ENCODE data around the gene L1CAM. TPM values are rescaled to one million over a fixed set of nuclear protein-coding genes. Genes with fewer than 3 reads are reported as not detected.

Gene L1CAM
- total RNA-seq, 3 donors from 2014 or later: 0.14 to 0.46 (median 0.34) TPM

- no peaks in the 10 kb centered on the region for H3K36me3 Mint-ChIP-seq (ENCODE audit: insufficient read depth)
- no peak for DNase-seq
- no peak overlapping the region for H3K4me3 Mint-ChIP-seq
- H3K9me3 Mint-ChIP-seq: no peaks in the 10 kb centered on the region
- peaks cover 29% of the 10 kb centered on the region for H3K27me3 Mint-ChIP-seq (ENCODE audit: low read depth)
- no peak for ATAC-seq
- H3K4me1 Mint-ChIP-seq (ENCODE audit: low read depth): peaks cover 15% of the 10 kb centered on the region
Measured at GRCh38 chrX:153882086-153882498, 3.9 kb downstream of the L1CAM start.

GRCh38 chrX:153881281-153881680 is 4.7 kb downstream of the L1CAM start:
- DNase-seq (no peak), ATAC-seq (no peak)
- H3K9me3 Mint-ChIP-seq: no peaks in the 10 kb centered on the region
- H3K4me3 Mint-ChIP-seq: no peak overlapping the region
- peaks cover 29% of the 10 kb centered on the region for H3K27me3 Mint-ChIP-seq (ENCODE audit: low read depth)
- H3K4me1 Mint-ChIP-seq (ENCODE audit: low read depth): peaks cover 17% of the 10 kb centered on the region
- H3K36me3 Mint-ChIP-seq (ENCODE audit: insufficient read depth): no peaks in the 10 kb centered on the region

GRCh38 chrX:153880440-153880815 is 5.5 kb downstream of the L1CAM start:
- Mint-ChIP-seq H3K4me3 (no peak overlapping the region), H3K36me3 (ENCODE audit: insufficient read depth) (no peaks in the 10 kb centered on the region), H3K27me3 (ENCODE audit: low read depth) (peaks cover 33% of the 10 kb centered on the region), H3K9me3 (no peaks in the 10 kb centered on the region), H3K4me1 (ENCODE audit: low read depth) (peaks cover 17% of the 10 kb centered on the region)
- no peak for ATAC-seq
- no peak for DNase-seq

- Mint-ChIP-seq H3K36me3 (ENCODE audit: insufficient read depth) (no peaks in the 10 kb centered on the region), H3K27me3 (ENCODE audit: low read depth) (peaks cover 35% of the 10 kb centered on the region), H3K9me3 (no peaks in the 10 kb centered on the region), H3K4me3 (no peak overlapping the region), H3K4me1 (ENCODE audit: low read depth) (peaks cover 16% of the 10 kb centered on the region)
- DNase-seq (no peak), ATAC-seq (no peak)
Measured at GRCh38 chrX:153879741-153880439, 6.1 kb downstream of the L1CAM start.

- H3K4me1 Mint-ChIP-seq (ENCODE audit: low read depth): peaks cover 16% of the 10 kb centered on the region
- DNase-seq: no peak
- H3K36me3 Mint-ChIP-seq (ENCODE audit: insufficient read depth): no peaks in the 10 kb centered on the region
- no peaks in the 10 kb centered on the region for H3K9me3 Mint-ChIP-seq
- H3K27me3 Mint-ChIP-seq (ENCODE audit: low read depth): peaks cover 31% of the 10 kb centered on the region
- ATAC-seq: peak; percentile 60 to 68
- H3K4me3 Mint-ChIP-seq: no peak overlapping the region
Measured at GRCh38 chrX:153878969-153879653, 6.9 kb downstream of the L1CAM start.

GRCh38 chrX:153878345-153878744 is 7.6 kb downstream of the L1CAM start:
- no peak for DNase-seq
- peaks cover 25% of the 10 kb centered on the region for H3K27me3 Mint-ChIP-seq (ENCODE audit: low read depth)
- H3K4me3 Mint-ChIP-seq: no peak overlapping the region
- H3K4me1 Mint-ChIP-seq (ENCODE audit: low read depth): peaks cover 16% of the 10 kb centered on the region
- no peaks in the 10 kb centered on the region for H3K36me3 Mint-ChIP-seq (ENCODE audit: insufficient read depth)
- no peak for ATAC-seq
- no peaks in the 10 kb centered on the region for H3K9me3 Mint-ChIP-seq

GRCh38 chrX:153877571-153878261 is 8.3 kb downstream of the L1CAM start:
- H3K27me3 Mint-ChIP-seq (ENCODE audit: low read depth): peaks cover 25% of the 10 kb centered on the region

GRCh38 chrX:153876112-153876491 is 9.9 kb downstream of the L1CAM start:
- H3K4me1 Mint-ChIP-seq (ENCODE audit: low read depth): peaks cover 16% of the 10 kb centered on the region
- peaks cover 27% of the 10 kb centered on the region for H3K27me3 Mint-ChIP-seq (ENCODE audit: low read depth)
- no peaks in the 10 kb centered on the region for H3K36me3 Mint-ChIP-seq (ENCODE audit: insufficient read depth)
- no peaks in the 10 kb centered on the region for H3K9me3 Mint-ChIP-seq
- DNase-seq (no peak), ATAC-seq (no peak)
- no peak overlapping the region for H3K4me3 Mint-ChIP-seq

More at GRCh38 chrX:153877571-153878261, 8.3 kb downstream of the L1CAM start:
- H3K9me3 Mint-ChIP-seq: no peaks in the 10 kb centered on the region
- no peak overlapping the region for H3K4me3 Mint-ChIP-seq
- DNase-seq (no peak), ATAC-seq (no peak)
- H3K36me3 Mint-ChIP-seq (ENCODE audit: insufficient read depth): no peaks in the 10 kb centered on the region
- peaks cover 16% of the 10 kb centered on the region for H3K4me1 Mint-ChIP-seq (ENCODE audit: low read depth)

GRCh38 chrX:153875391-153876111 is 10.4 kb downstream of the L1CAM start:
- peaks cover 16% of the 10 kb centered on the region for H3K4me1 Mint-ChIP-seq (ENCODE audit: low read depth)
- ATAC-seq (peak; percentile 73), DNase-seq (peak; percentile 62)
- no peak overlapping the region for H3K4me3 Mint-ChIP-seq
- H3K27me3 Mint-ChIP-seq (ENCODE audit: low read depth): peaks cover 24% of the 10 kb centered on the region
- no peaks in the 10 kb centered on the region for H3K9me3 Mint-ChIP-seq
- no peaks in the 10 kb centered on the region for H3K36me3 Mint-ChIP-seq (ENCODE audit: insufficient read depth)

GRCh38 chrX:153874366-153875125 is 11.4 kb downstream of the L1CAM start:
- H3K4me1 Mint-ChIP-seq (ENCODE audit: low read depth): peaks cover 16% of the 10 kb centered on the region
- H3K36me3 Mint-ChIP-seq (ENCODE audit: insufficient read depth): no peaks in the 10 kb centered on the region
- H3K27me3 Mint-ChIP-seq (ENCODE audit: low read depth): peaks cover 19% of the 10 kb centered on the region
- ATAC-seq: no peak
- DNase-seq: no peak
- no peak overlapping the region for H3K4me3 Mint-ChIP-seq
- H3K9me3 Mint-ChIP-seq: no peaks in the 10 kb centered on the region

- Mint-ChIP-seq H3K4me3 (no peak overlapping the region), H3K9me3 (no peaks in the 10 kb centered on the region), H3K36me3 (ENCODE audit: insufficient read depth) (no peaks in the 10 kb centered on the region), H3K4me1 (ENCODE audit: low read depth) (peaks cover 11% of the 10 kb centered on the region), H3K27me3 (ENCODE audit: low read depth) (peaks cover 15% of the 10 kb centered on the region)
- no peak for DNase-seq
- ATAC-seq: no peak
Measured at GRCh38 chrX:153874085-153874365, 11.9 kb downstream of the L1CAM start.

- Mint-ChIP-seq H3K27me3 (ENCODE audit: low read depth) (peaks cover 12% of the 10 kb centered on the region), H3K9me3 (no peaks in the 10 kb centered on the region), H3K4me3 (no peak overlapping the region), H3K4me1 (ENCODE audit: low read depth) (peaks cover 7% of the 10 kb centered on the region), H3K36me3 (ENCODE audit: insufficient read depth) (no peaks in the 10 kb centered on the region)
- ATAC-seq (no peak), DNase-seq (no peak)
Measured at GRCh38 chrX:153873282-153874084, 12.5 kb downstream of the L1CAM start.
